HCT116 (cell line): Measurements from ENCODE around the gene RBM20. TPM values are rescaled to one million over a fixed set of nuclear protein-coding genes. Genes with fewer than 3 reads are reported as not detected.
A peak's percentile ranks its signal among the peaks of the same experiment; 100 is the strongest.

ENCODE experiments used
- ATAC-seq: fragments of 200-7000 bp; cut with Tn5 transposase; 2 replicates; pipeline ENCODE4 v1.9.1; 2020; ENCODE audit warnings: mild to moderate bottlenecking, moderate library complexity
- BruUV-seq: library from RNA; stranded (reverse); fragments of 400-500 nt; replicated peaks from 2 replicates; lab custom pipeline; 2021; lab: Mats Ljungman, UMichigan
- CTCF ChIA-PET: fragments of 300-600 bp; sonication (Branson Sonifier 250); formaldehyde crosslinking; loops from one replicate; lab custom pipeline; 2021; ENCODE audit warnings: antibody characterized with exemption; lab: Charles Lee
- POLR2A ChIA-PET: fragments of 300-600, 350-600 bp; sonication (Branson Sonifier 250); formaldehyde crosslinking; loops from one replicate; lab custom pipeline; 2021; ENCODE audit warnings: antibody characterized with exemption; lab: Charles Lee
- RAD21 ChIA-PET, 2 experiments: fragments of 300-600 bp; sonication (Branson Sonifier 250); formaldehyde crosslinking; loops; one replicate each; lab custom pipeline; 2023; ENCODE audit warnings: low total read pairs in 2 of 2; ENCODE audit not compliant: uncharacterized antibody in 2 of 2, unreplicated experiment in 2 of 2, low non-redundant PET in 1 of 2; lab: Charles Lee
- DNase-seq: peaks from one replicate; pipeline ENCODE4 v3.0.0-alpha.2; 2010; ENCODE audit warnings: low read depth, low spot score
- H2AFZ ChIP-seq: fragments of 200-600 bp; shearing (Covaris generic), sonication (generic); 2 replicates; pipeline ENCODE4 v1.6.1; 2017; ENCODE audit warnings: low read depth, mixed run types, mixed read lengths, antibody characterized with exemption, low read length; ENCODE audit not compliant: poor library complexity, severe bottlenecking
- H3K27ac ChIP-seq: 2 replicates; pipeline ENCODE4 v1.5.1; 2012; ENCODE audit warnings: low read depth, low read length
- H3K27me3 ChIP-seq: fragments of 200-600 bp; sonication (generic); 2 replicates; pipeline ENCODE4 v1.6.1; 2016; ENCODE audit warnings: mixed run types, low read length, mixed read lengths; ENCODE audit not compliant: insufficient read depth
- H3K36me3 ChIP-seq, 2 experiments: fragments of 200-500 bp in 1 of 2; fragments of 200-600 bp in 1 of 2; sonication (Bioruptor generic) in 1 of 2; sonication (generic) in 1 of 2; 2 replicates each; pipeline versions ENCODE4 v1.5.1 to v1.6.1; 2014 to 2016; ENCODE audit warnings: low read length in 2 of 2, inconsistent platforms in 1 of 2, mixed read lengths in 1 of 2, mixed run types in 1 of 2; ENCODE audit not compliant: insufficient read depth in 2 of 2, control insufficient read depth in 1 of 2
- H3K4me1 ChIP-seq, 2 experiments: fragments of 200-600 bp in 1 of 2; sonication (generic) in 1 of 2; 2 replicates each; pipeline versions ENCODE4 v1.5.1 to v1.6.1; 2012 to 2017; ENCODE audit warnings: low read length in 2 of 2, inconsistent platforms in 1 of 2, mild to moderate bottlenecking in 1 of 2, mixed read lengths in 1 of 2, mixed run types in 1 of 2, moderate library complexity in 1 of 2; ENCODE audit not compliant: insufficient read depth in 2 of 2, control insufficient read depth in 1 of 2
- H3K4me2 ChIP-seq: fragments of 200-600 bp; sonication (generic); 2 replicates; pipeline ENCODE4 v1.6.1; 2017; ENCODE audit warnings: mixed run types, low read length, mixed read lengths
- H3K4me3 ChIP-seq, 2 experiments: fragments of 200-600 bp in 1 of 2; sonication (generic) in 1 of 2; replicated peaks in 1 of 2; 2 replicates each; pipeline ENCODE4 v1.5.1; 2011 to 2016; ENCODE audit warnings: low read length in 2 of 2, control low read depth in 1 of 2, low read depth in 1 of 2, mild to moderate bottlenecking in 1 of 2, mixed read lengths in 1 of 2, mixed run types in 1 of 2
- H3K79me2 ChIP-seq: fragments of 200-600 bp; sonication (generic); 2 replicates; pipeline ENCODE4 v1.6.1; 2017; ENCODE audit warnings: mild to moderate bottlenecking, mixed run types, low read length, moderate library complexity, mixed read lengths; ENCODE audit not compliant: insufficient read depth
- H3K9ac ChIP-seq: fragments of 200-600 bp; sonication (generic); 2 replicates; pipeline ENCODE4 v1.6.1; 2016; ENCODE audit warnings: low read length, mixed read lengths
- H3K9me2 ChIP-seq: fragments of 200-600 bp; sonication (generic), shearing (Covaris generic); 2 replicates; pipeline ENCODE4 v1.6.1; 2017; ENCODE audit warnings: mixed run types, mild to moderate bottlenecking, moderate library complexity; ENCODE audit not compliant: insufficient read depth
- H3K9me3 ChIP-seq, 2 experiments: fragments of 200-500 bp in 1 of 2; fragments of 200-600 bp in 1 of 2; sonication (Bioruptor generic) in 1 of 2; sonication (generic) in 1 of 2; 2 replicates each; pipeline ENCODE4 v1.6.1; 2014 to 2017; ENCODE audit warnings: low read length in 2 of 2, mixed read lengths in 2 of 2, inconsistent platforms in 1 of 2, low read depth in 1 of 2, mild to moderate bottlenecking in 1 of 2, mixed run types in 1 of 2, moderate library complexity in 1 of 2; ENCODE audit not compliant: control insufficient read depth in 1 of 2, insufficient read depth in 1 of 2
- H4K20me1 ChIP-seq: fragments of 200-600 bp; sonication (generic), shearing (Covaris generic); 2 replicates; pipeline ENCODE4 v1.6.1; 2017; ENCODE audit warnings: mixed run types, mild to moderate bottlenecking, moderate library complexity; ENCODE audit not compliant: insufficient read depth
- CBX3 ChIP-seq: IDR thresholded peaks from 2 replicates; pipeline ENCODE4 v1.6.1; 2012; ENCODE audit warnings: low read depth
- CEBPB ChIP-seq: IDR thresholded peaks from 2 replicates; pipeline ENCODE4 v1.6.1; 2012; ENCODE audit warnings: low read depth
- EGR1 ChIP-seq: IDR thresholded peaks from 2 replicates; pipeline ENCODE4 v1.6.1; 2012; ENCODE audit warnings: low read depth
- ELF1 ChIP-seq: IDR thresholded peaks from 2 replicates; pipeline ENCODE4 v1.6.1; 2012; ENCODE audit warnings: low read depth, borderline replicate concordance
- EZH2 ChIP-seq: fragments of 200-600 bp; sonication (generic); IDR thresholded peaks from 2 replicates; pipeline ENCODE4 v1.6.1; 2017; ENCODE audit warnings: antibody characterized with exemption, mixed run types
- EZH2phosphoT487 ChIP-seq: fragments of 200-600 bp; IDR thresholded peaks from 2 replicates; pipeline ENCODE4 v1.6.1; 2018; ENCODE audit warnings: antibody characterized with exemption, borderline replicate concordance
- FOSL1 ChIP-seq: IDR thresholded peaks from 2 replicates; pipeline ENCODE4 v1.6.1; 2012; ENCODE audit warnings: low read depth
- JUND ChIP-seq: IDR thresholded peaks from 2 replicates; pipeline ENCODE4 v1.6.1; 2012
- POLR2A ChIP-seq: IDR thresholded peaks from 2 replicates; pipeline ENCODE4 v1.7.0; 2011; ENCODE audit warnings: borderline replicate concordance; ENCODE audit not compliant: insufficient read depth, insufficient read length; ENCODE audit errors: extremely low read depth
- POLR2AphosphoS5 ChIP-seq: IDR thresholded peaks from 2 replicates; pipeline ENCODE4 v1.6.1; 2011; ENCODE audit warnings: mild to moderate bottlenecking, low read depth, low read length, moderate library complexity
- RAD21 ChIP-seq: IDR thresholded peaks from 2 replicates; pipeline ENCODE4 v1.6.1; 2012; ENCODE audit warnings: low read depth, mild to moderate bottlenecking
- SIN3A ChIP-seq: IDR thresholded peaks from 2 replicates; pipeline ENCODE4 v1.6.1; 2012; ENCODE audit warnings: low read depth
- SP1 ChIP-seq: IDR thresholded peaks from 2 replicates; pipeline ENCODE4 v1.6.1; 2012; ENCODE audit warnings: low read depth
- TCF7L2 ChIP-seq: IDR thresholded peaks from 2 replicates; pipeline ENCODE4 v1.7.0; 2011; ENCODE audit warnings: borderline replicate concordance, inconsistent platforms; ENCODE audit not compliant: insufficient read depth, insufficient read length; ENCODE audit errors: extremely low read depth
- YY1 ChIP-seq: IDR thresholded peaks from 2 replicates; pipeline ENCODE4 v1.6.1; 2011; ENCODE audit warnings: low read length, low read depth, moderate library complexity, mild to moderate bottlenecking; ENCODE audit not compliant: insufficient replicate concordance; ENCODE audit errors: extremely low read depth
- ZFX ChIP-seq: fragments of 450-650 bp; IDR thresholded peaks from 2 replicates; pipeline ENCODE4 v1.6.1; 2017
- ZNF274 ChIP-seq: fragments of 200-500 bp; sonication (Bioruptor generic); IDR thresholded peaks from 2 replicates; pipeline ENCODE4 v1.6.1; 2014; ENCODE audit warnings: mild to moderate bottlenecking, low read depth, low read length, inconsistent platforms
- intact Hi-C: fragments of 100-400 bp; cut with micrococcal nuclease; formaldehyde crosslinking; loops from 2 replicates; pipeline ENCODE4 v1.10.0; 2022
- total RNA-seq: library from RNA; stranded (reverse); gene quantifications from one replicate; pipeline ENCODE4 v1.2.1, GENCODE V29; 2021; ENCODE audit not compliant: unreplicated experiment
- TF ChIP-seq, protein P1 (sequence below): IDR thresholded peaks from 2 replicates; pipeline ENCODE4 v1.6.1; 2011; ENCODE audit warnings: mild to moderate bottlenecking, low read length, moderate library complexity; ENCODE audit not compliant: insufficient replicate concordance; ENCODE audit errors: extremely low read depth
- TF ChIP-seq, protein P2 (sequence below), 3 experiments: fragments of 200-600 bp in 1 of 3; sonication (generic) in 1 of 3; IDR thresholded peaks in 2 of 3; conservative IDR thresholded peaks in 1 of 3; 2 replicates each; pipeline ENCODE4 v1.5.1; 2012 to 2017; ENCODE audit warnings: low read depth in 2 of 3, low read length in 2 of 3, antibody characterized with exemption in 1 of 3, borderline replicate concordance in 1 of 3, control low read depth in 1 of 3, mild to moderate bottlenecking in 1 of 3, mixed read lengths in 1 of 3, mixed run types in 1 of 3, moderate library complexity in 1 of 3; ENCODE audit not compliant: insufficient read depth in 1 of 3
- TF ChIP-seq, protein P3 (sequence below): IDR thresholded peaks from 2 replicates; pipeline ENCODE4 v1.6.1; 2012
- TF ChIP-seq, protein P4 (sequence below): IDR thresholded peaks from 2 replicates; pipeline ENCODE4 v1.6.1; 2012; ENCODE audit warnings: low read depth

Gene RBM20
- total RNA-seq, 1 experiment from 2014 or later = 2.0 TPM

DNA sequence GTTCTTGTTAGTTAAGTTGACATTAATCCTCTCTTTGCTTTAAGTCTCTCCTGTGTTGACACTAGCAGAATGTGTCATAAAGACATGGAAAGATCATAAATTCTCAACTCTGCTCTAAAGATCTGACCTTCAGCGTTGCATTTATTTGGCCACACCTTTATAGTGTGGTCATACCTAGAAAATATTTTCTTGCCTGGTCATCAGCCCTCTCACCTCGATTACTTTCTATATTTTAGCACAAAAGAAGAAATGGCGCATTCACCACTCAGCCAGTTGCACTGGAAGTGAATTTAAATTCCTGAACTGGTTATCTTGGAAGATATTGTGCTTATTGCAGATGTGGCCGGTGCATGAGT lies 130.9 kb downstream of the RBM20 start:
- DNase-seq = peak; percentile 87
- TF ChIP-seq POLR2A (no peak), POLR2AphosphoS5 (peak; percentile 28; the same call in 1 of the 2 replicates), JUND (peak; percentile 91), EGR1 (no peak), ELF1 (no peak), SIN3A (peak; percentile 72), EZH2 (no peak), TCF7L2 (peak; percentile 36), CEBPB (peak; percentile 84), YY1 (no peak), FOSL1 (peak; percentile 91), RAD21 (no peak), CBX3 (peak; percentile 75), EZH2phosphoT487 (no peak), ZFX (no peak), ZNF274 (no peak), SP1 (peak; percentile 79)
- TF ChIP-seq, protein P1, sequence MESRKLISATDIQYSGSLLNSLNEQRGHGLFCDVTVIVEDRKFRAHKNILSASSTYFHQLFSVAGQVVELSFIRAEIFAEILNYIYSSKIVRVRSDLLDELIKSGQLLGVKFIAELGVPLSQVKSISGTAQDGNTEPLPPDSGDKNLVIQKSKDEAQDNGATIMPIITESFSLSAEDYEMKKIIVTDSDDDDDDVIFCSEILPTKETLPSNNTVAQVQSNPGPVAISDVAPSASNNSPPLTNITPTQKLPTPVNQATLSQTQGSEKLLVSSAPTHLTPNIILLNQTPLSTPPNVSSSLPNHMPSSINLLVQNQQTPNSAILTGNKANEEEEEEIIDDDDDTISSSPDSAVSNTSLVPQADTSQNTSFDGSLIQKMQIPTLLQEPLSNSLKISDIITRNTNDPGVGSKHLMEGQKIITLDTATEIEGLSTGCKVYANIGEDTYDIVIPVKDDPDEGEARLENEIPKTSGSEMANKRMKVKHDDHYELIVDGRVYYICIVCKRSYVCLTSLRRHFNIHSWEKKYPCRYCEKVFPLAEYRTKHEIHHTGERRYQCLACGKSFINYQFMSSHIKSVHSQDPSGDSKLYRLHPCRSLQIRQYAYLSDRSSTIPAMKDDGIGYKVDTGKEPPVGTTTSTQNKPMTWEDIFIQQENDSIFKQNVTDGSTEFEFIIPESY = no peak
- TF ChIP-seq, protein P2, sequence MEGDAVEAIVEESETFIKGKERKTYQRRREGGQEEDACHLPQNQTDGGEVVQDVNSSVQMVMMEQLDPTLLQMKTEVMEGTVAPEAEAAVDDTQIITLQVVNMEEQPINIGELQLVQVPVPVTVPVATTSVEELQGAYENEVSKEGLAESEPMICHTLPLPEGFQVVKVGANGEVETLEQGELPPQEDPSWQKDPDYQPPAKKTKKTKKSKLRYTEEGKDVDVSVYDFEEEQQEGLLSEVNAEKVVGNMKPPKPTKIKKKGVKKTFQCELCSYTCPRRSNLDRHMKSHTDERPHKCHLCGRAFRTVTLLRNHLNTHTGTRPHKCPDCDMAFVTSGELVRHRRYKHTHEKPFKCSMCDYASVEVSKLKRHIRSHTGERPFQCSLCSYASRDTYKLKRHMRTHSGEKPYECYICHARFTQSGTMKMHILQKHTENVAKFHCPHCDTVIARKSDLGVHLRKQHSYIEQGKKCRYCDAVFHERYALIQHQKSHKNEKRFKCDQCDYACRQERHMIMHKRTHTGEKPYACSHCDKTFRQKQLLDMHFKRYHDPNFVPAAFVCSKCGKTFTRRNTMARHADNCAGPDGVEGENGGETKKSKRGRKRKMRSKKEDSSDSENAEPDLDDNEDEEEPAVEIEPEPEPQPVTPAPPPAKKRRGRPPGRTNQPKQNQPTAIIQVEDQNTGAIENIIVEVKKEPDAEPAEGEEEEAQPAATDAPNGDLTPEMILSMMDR (IDR thresholded peaks at IDR 0.05 in 2 of 3, conservative IDR thresholded peaks at IDR 0.05 in 1 of 3; ENCODE audit: borderline replicate concordance in 1 of 3, insufficient read depth in 1 of 3, low read depth in 2 of 3, low read length in 2 of 3) = no peak
- TF ChIP-seq, protein P3, sequence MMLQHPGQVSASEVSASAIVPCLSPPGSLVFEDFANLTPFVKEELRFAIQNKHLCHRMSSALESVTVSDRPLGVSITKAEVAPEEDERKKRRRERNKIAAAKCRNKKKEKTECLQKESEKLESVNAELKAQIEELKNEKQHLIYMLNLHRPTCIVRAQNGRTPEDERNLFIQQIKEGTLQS = peak; percentile 60; the same call in 1 of the 2 replicates
- TF ChIP-seq, protein P4, sequence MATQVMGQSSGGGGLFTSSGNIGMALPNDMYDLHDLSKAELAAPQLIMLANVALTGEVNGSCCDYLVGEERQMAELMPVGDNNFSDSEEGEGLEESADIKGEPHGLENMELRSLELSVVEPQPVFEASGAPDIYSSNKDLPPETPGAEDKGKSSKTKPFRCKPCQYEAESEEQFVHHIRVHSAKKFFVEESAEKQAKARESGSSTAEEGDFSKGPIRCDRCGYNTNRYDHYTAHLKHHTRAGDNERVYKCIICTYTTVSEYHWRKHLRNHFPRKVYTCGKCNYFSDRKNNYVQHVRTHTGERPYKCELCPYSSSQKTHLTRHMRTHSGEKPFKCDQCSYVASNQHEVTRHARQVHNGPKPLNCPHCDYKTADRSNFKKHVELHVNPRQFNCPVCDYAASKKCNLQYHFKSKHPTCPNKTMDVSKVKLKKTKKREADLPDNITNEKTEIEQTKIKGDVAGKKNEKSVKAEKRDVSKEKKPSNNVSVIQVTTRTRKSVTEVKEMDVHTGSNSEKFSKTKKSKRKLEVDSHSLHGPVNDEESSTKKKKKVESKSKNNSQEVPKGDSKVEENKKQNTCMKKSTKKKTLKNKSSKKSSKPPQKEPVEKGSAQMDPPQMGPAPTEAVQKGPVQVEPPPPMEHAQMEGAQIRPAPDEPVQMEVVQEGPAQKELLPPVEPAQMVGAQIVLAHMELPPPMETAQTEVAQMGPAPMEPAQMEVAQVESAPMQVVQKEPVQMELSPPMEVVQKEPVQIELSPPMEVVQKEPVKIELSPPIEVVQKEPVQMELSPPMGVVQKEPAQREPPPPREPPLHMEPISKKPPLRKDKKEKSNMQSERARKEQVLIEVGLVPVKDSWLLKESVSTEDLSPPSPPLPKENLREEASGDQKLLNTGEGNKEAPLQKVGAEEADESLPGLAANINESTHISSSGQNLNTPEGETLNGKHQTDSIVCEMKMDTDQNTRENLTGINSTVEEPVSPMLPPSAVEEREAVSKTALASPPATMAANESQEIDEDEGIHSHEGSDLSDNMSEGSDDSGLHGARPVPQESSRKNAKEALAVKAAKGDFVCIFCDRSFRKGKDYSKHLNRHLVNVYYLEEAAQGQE = no peak

More for the DNA sequence above, 130.9 kb downstream of the RBM20 start:
- intact Hi-C loops = no loop called here
- Histone ChIP-seq H3K79me2 (no peaks in the 10 kb centered on the region), H4K20me1 (no peaks in the 10 kb centered on the region), H3K27me3 (no peaks in the 10 kb centered on the region), H3K9me3 (no peaks in the 10 kb centered on the region), H3K4me1 (peaks cover 36 to 40% of the 10 kb centered on the region in 2 experiments), H3K4me3 (peak overlapping the region; percentile 3 to 42; a peak in 2 of 4 replicates), H3K27ac (peak overlapping the region; percentile 61; the same call in 1 of the 2 replicates), H3K4me2 (peak overlapping the region; percentile 73), H3K9ac (peak overlapping the region; percentile 44), H3K9me2 (no peaks in the 10 kb centered on the region), H3K36me3 (no peaks in the 10 kb centered on the region), H2AFZ (no peak overlapping the region)
- ChIA-PET CTCF (no interaction called here), RAD21 (no interaction called here), POLR2A (interaction anchor here (1.2 to 1.7 kb wide), 4 partner anchors 10 to 470 kb away, joined by 3 to 6 read pairs (median 4); partner anchors contain the start of genes PDCD4 and SMNDC1)
- no TSS peak for BruUV-seq
- ATAC-seq = peak; percentile 70
